GM23338 (cell line): Measurements from ENCODE around the gene ZCCHC13. TPM values are rescaled to one million over a fixed set of nuclear protein-coding genes. Genes with fewer than 3 reads are reported as not detected.
A peak's percentile ranks its signal among the peaks of the same experiment; 100 is the strongest.

Experiments
- ATAC-seq: fragments of 200-7000 bp; cut with Tn5 transposase; 3 replicates; pipeline ENCODE4 v1.9.1; 2020
- DNase-seq: peaks from one replicate; pipeline ENCODE4 v3.0.0-alpha.2; 2015; ENCODE audit warnings: low spot score
- H2AFZ ChIP-seq: fragments of 200-600 bp; sonication (generic); 2 replicates; pipeline ENCODE4 v1.8.0; 2016; ENCODE audit warnings: antibody characterized with exemption, mild to moderate bottlenecking, moderate library complexity
- H3F3A ChIP-seq: fragments of 200-600 bp; sonication (generic); replicated peaks from 2 replicates; pipeline ENCODE4 v1.8.0; 2017; ENCODE audit warnings: antibody characterized with exemption, mixed run types, low read depth
- H3K27ac ChIP-seq: fragments of 200-600 bp; sonication (generic); 2 replicates; pipeline ENCODE4 v1.6.1; 2016; ENCODE audit warnings: low read depth
- H3K27me3 ChIP-seq: fragments of 200-600 bp; sonication (generic); 2 replicates; pipeline ENCODE4 v1.8.0; 2016; ENCODE audit warnings: mild to moderate bottlenecking, mixed run types, moderate library complexity; ENCODE audit not compliant: insufficient read depth
- H3K36me3 ChIP-seq: fragments of 200-600 bp; sonication (generic); 2 replicates; pipeline ENCODE4 v1.8.0; 2016; ENCODE audit warnings: mild to moderate bottlenecking; ENCODE audit not compliant: insufficient read depth
- H3K4me1 ChIP-seq: fragments of 200-600 bp; sonication (generic); 2 replicates; pipeline ENCODE4 v1.8.0; 2016; ENCODE audit warnings: mild to moderate bottlenecking, moderate library complexity; ENCODE audit not compliant: insufficient read depth
- H3K4me2 ChIP-seq: fragments of 200-600 bp; sonication (generic); 2 replicates; pipeline ENCODE4 v1.7.1; 2017; ENCODE audit warnings: mixed run types
- H3K4me3 ChIP-seq: fragments of 200-600 bp; sonication (generic); 2 replicates; pipeline ENCODE4 v1.6.1; 2016; ENCODE audit warnings: mixed run types
- H3K79me2 ChIP-seq: fragments of 200-600 bp; sonication (generic); replicated peaks from 2 replicates; pipeline ENCODE4 v1.8.0; 2017; ENCODE audit warnings: mild to moderate bottlenecking; ENCODE audit not compliant: insufficient read depth
- H3K9me2 ChIP-seq: fragments of 200-600 bp; sonication (generic); 2 replicates; pipeline ENCODE4 v1.8.0; 2017; ENCODE audit not compliant: insufficient read depth
- H4K20me1 ChIP-seq: fragments of 200-600 bp; sonication (generic); replicated peaks from 2 replicates; pipeline ENCODE4 v1.8.0; 2017; ENCODE audit warnings: mild to moderate bottlenecking; ENCODE audit not compliant: insufficient read depth
- H3K27ac Mint-ChIP-seq: 2 replicates; pipeline ENCODE4 v1.8.0; 2020; ENCODE audit warnings: inconsistent platforms, mild to moderate bottlenecking, moderate library complexity, mixed read lengths
- H3K27me3 Mint-ChIP-seq: 3 replicates; pipeline ENCODE4 v1.8.0; 2022; ENCODE audit warnings: low read depth, mild to moderate bottlenecking, moderate library complexity, mixed read lengths, inconsistent platforms; ENCODE audit not compliant: insufficient read depth, poor library complexity
- H3K36me3 Mint-ChIP-seq: 3 replicates; pipeline ENCODE4 v1.8.0; 2021; ENCODE audit warnings: low read depth, mild to moderate bottlenecking, inconsistent platforms, moderate library complexity, mixed read lengths
- H3K4me1 Mint-ChIP-seq: 3 replicates; pipeline ENCODE4 v1.8.0; 2020; ENCODE audit warnings: mild to moderate bottlenecking, inconsistent platforms, mixed read lengths
- H3K4me3 Mint-ChIP-seq: 3 replicates; pipeline ENCODE4 v1.8.0; 2021; ENCODE audit warnings: moderate library complexity, mild to moderate bottlenecking, inconsistent platforms, mixed read lengths
- H3K9me3 Mint-ChIP-seq: 3 replicates; pipeline ENCODE4 v1.8.0; 2020; ENCODE audit warnings: moderate library complexity, mild to moderate bottlenecking, inconsistent platforms, mixed read lengths
- CREB1 ChIP-seq: fragments of 250-450 bp; sonication (Bioruptor Pico); IDR thresholded peaks from 2 replicates; pipeline ENCODE4 v1.5.0; 2020; ENCODE audit warnings: low read depth, mild to moderate bottlenecking, moderate library complexity
- CTCF ChIP-seq, 2 experiments: fragments of 200-600 bp in 1 of 2; sonication (generic) in 1 of 2; conservative IDR thresholded peaks; 2 replicates each; pipeline versions ENCODE4 v1.5.1 to v1.6.1; 2016 to 2017; ENCODE audit warnings: antibody characterized with exemption in 2 of 2, low read depth in 2 of 2, mild to moderate bottlenecking in 2 of 2, moderate library complexity in 1 of 2
- EZH2 ChIP-seq: fragments of 200-600 bp; sonication (generic); IDR thresholded peaks from one replicate; pipeline ENCODE4 v1.8.0; 2017; ENCODE audit warnings: antibody characterized with exemption, mild to moderate bottlenecking, low read depth; ENCODE audit not compliant: unreplicated experiment
- EZH2phosphoT487 ChIP-seq: fragments of 200-600 bp; sonication (generic); IDR thresholded peaks from one replicate; pipeline ENCODE4 v1.8.1; 2018; ENCODE audit warnings: antibody characterized with exemption; ENCODE audit not compliant: unreplicated experiment
- JUNB ChIP-seq: IDR thresholded peaks from one replicate; pipeline ENCODE4 v1.6.1; 2016; ENCODE audit warnings: antibody characterized with exemption; ENCODE audit not compliant: unreplicated experiment
- NANOG ChIP-seq: IDR thresholded peaks from 2 replicates; pipeline ENCODE4 v1.6.1; 2016; ENCODE audit warnings: antibody characterized with exemption, borderline replicate concordance
- POLR2AphosphoS5 ChIP-seq: IDR thresholded peaks from 2 replicates; pipeline ENCODE4 v1.6.1; 2016; ENCODE audit warnings: antibody characterized with exemption, low read depth
- REST ChIP-seq: IDR thresholded peaks from one replicate; pipeline ENCODE4 v1.6.1; 2018; ENCODE audit warnings: antibody characterized with exemption; ENCODE audit not compliant: unreplicated experiment
- STAT1 ChIP-seq: IDR thresholded peaks from one replicate; pipeline ENCODE4 v1.6.1; 2016; ENCODE audit warnings: antibody characterized with exemption; ENCODE audit not compliant: unreplicated experiment
- ZNF114 ChIP-seq: fragments of 250-450 bp; sonication (Bioruptor Pico); IDR thresholded peaks from 2 replicates; pipeline ENCODE4 v1.5.0; 2020; ENCODE audit warnings: mild to moderate bottlenecking, moderate library complexity
- ZNF331 ChIP-seq: fragments of 250-450 bp; sonication (Bioruptor Pico); IDR thresholded peaks from 2 replicates; pipeline ENCODE4 v1.5.0; 2020; ENCODE audit warnings: low read depth, mild to moderate bottlenecking, moderate library complexity
- polyA plus RNA-seq: library from polyadenylated mRNA; unstranded; fragments of >200 nt; fragmentation: Nextera tagmentation; extraction: Ambion mirVana; gene quantifications from 2 replicates; pipeline ENCODE4 v1.2.1, GENCODE V29; 2016
- total RNA-seq: library from RNA; depleted of rRNA; stranded (reverse); fragments of >200 nt; shearing (Covaris generic); gene quantifications from 2 replicates; pipeline ENCODE4 v1.2.3, GENCODE V29; 2014
- TF ChIP-seq, protein P1 (sequence below): fragments of 250-450 bp; sonication (Bioruptor Pico); IDR thresholded peaks from 2 replicates; pipeline ENCODE4 v1.5.0; 2020; ENCODE audit warnings: mild to moderate bottlenecking, moderate library complexity
- TF ChIP-seq, protein P2 (sequence below): IDR thresholded peaks from 2 replicates; pipeline ENCODE4 v1.6.1; 2016; ENCODE audit warnings: antibody characterized with exemption

ZCCHC13 gene
- total and polyA plus RNA-seq, 2 experiments from 2014 or later: not detected

- H3K79me2 ChIP-seq: peaks cover 44% of the 10 kb centered on the region
- Mint-ChIP-seq H3K4me3 (no peak overlapping the region), H3K36me3 (peaks cover 59% of the 10 kb centered on the region), H3K27ac (peak overlapping the region; percentile 87), H3K9me3 (no peaks in the 10 kb centered on the region), H3K4me1 (peaks cover 38% of the 10 kb centered on the region), H3K27me3 (no peaks in the 10 kb centered on the region)
- H3F3A ChIP-seq: no peaks in the 10 kb centered on the region
- H3K4me1 ChIP-seq: peaks cover 24% of the 10 kb centered on the region
- TF ChIP-seq NANOG (no peak), ZNF114 (CRISPR knock-in tag) (no peak), JUNB (no peak), CTCF (conservative IDR thresholded peaks at IDR 0.05; ENCODE audit: low read depth in 2 of 2) (no peak), EZH2phosphoT487 (no peak), REST (no peak), EZH2 (no peak), POLR2AphosphoS5 (no peak), ZNF331 (CRISPR knock-in tag) (no peak), STAT1 (no peak), CREB1 (no peak)
- TF ChIP-seq, protein P1, sequence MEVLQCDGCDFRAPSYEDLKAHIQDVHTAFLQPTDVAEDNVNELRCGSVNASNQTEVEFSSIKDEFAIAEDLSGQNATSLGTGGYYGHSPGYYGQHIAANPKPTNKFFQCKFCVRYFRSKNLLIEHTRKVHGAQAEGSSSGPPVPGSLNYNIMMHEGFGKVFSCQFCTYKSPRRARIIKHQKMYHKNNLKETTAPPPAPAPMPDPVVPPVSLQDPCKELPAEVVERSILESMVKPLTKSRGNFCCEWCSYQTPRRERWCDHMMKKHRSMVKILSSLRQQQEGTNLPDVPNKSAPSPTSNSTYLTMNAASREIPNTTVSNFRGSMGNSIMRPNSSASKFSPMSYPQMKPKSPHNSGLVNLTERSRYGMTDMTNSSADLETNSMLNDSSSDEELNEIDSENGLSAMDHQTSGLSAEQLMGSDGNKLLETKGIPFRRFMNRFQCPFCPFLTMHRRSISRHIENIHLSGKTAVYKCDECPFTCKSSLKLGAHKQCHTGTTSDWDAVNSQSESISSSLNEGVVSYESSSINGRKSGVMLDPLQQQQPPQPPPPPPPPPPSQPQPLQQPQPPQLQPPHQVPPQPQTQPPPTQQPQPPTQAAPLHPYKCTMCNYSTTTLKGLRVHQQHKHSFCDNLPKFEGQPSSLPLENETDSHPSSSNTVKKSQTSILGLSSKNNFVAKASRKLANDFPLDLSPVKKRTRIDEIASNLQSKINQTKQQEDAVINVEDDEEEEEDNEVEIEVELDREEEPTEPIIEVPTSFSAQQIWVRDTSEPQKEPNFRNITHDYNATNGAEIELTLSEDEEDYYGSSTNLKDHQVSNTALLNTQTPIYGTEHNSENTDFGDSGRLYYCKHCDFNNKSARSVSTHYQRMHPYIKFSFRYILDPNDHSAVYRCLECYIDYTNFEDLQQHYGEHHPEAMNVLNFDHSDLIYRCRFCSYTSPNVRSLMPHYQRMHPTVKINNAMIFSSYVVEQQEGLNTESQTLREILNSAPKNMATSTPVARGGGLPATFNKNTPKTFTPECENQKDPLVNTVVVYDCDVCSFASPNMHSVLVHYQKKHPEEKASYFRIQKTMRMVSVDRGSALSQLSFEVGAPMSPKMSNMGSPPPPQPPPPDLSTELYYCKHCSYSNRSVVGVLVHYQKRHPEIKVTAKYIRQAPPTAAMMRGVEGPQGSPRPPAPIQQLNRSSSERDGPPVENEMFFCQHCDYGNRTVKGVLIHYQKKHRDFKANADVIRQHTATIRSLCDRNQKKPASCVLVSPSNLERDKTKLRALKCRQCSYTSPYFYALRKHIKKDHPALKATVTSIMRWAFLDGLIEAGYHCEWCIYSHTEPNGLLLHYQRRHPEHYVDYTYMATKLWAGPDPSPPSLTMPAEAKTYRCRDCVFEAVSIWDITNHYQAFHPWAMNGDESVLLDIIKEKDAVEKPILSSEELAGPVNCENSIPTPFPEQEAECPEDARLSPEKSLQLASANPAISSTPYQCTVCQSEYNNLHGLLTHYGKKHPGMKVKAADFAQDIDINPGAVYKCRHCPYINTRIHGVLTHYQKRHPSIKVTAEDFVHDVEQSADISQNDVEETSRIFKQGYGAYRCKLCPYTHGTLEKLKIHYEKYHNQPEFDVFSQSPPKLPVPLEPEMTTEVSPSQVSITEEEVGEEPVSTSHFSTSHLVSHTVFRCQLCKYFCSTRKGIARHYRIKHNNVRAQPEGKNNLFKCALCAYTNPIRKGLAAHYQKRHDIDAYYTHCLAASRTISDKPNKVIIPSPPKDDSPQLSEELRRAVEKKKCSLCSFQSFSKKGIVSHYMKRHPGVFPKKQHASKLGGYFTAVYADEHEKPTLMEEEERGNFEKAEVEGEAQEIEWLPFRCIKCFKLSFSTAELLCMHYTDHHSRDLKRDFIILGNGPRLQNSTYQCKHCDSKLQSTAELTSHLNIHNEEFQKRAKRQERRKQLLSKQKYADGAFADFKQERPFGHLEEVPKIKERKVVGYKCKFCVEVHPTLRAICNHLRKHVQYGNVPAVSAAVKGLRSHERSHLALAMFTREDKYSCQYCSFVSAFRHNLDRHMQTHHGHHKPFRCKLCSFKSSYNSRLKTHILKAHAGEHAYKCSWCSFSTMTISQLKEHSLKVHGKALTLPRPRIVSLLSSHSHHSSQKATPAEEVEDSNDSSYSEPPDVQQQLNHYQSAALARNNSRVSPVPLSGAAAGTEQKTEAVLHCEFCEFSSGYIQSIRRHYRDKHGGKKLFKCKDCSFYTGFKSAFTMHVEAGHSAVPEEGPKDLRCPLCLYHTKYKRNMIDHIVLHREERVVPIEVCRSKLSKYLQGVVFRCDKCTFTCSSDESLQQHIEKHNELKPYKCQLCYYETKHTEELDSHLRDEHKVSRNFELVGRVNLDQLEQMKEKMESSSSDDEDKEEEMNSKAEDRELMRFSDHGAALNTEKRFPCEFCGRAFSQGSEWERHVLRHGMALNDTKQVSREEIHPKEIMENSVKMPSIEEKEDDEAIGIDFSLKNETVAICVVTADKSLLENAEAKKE (CRISPR knock-in tag): no peak
- TF ChIP-seq, protein P2, sequence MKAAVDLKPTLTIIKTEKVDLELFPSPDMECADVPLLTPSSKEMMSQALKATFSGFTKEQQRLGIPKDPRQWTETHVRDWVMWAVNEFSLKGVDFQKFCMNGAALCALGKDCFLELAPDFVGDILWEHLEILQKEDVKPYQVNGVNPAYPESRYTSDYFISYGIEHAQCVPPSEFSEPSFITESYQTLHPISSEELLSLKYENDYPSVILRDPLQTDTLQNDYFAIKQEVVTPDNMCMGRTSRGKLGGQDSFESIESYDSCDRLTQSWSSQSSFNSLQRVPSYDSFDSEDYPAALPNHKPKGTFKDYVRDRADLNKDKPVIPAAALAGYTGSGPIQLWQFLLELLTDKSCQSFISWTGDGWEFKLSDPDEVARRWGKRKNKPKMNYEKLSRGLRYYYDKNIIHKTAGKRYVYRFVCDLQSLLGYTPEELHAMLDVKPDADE: no peak
- H3K4me2 ChIP-seq: peak overlapping the region; percentile 43; the same call in 1 of the 2 replicates
- no peak overlapping the region for H2AFZ ChIP-seq
- H3K9me2 ChIP-seq: no peaks in the 10 kb centered on the region
- H4K20me1 ChIP-seq: no peaks in the 10 kb centered on the region; the same call in 1 of the 2 replicates
- H3K36me3 ChIP-seq: peaks cover 10% of the 10 kb centered on the region; the same call in 1 of the 2 replicates
- DNase-seq (no peak), ATAC-seq (no peak)
- H3K4me3 ChIP-seq: no peak overlapping the region
- H3K27me3 ChIP-seq: no peaks in the 10 kb centered on the region
- H3K27ac ChIP-seq: peak overlapping the region; percentile 72; the same call in 1 of the 2 replicates
These were observed 33.6 kb upstream of the ZCCHC13 start for GRCh38 chrX:74270393-74270792.
